GM19455 (cell line): Measurements from ENCODE around the gene PPP2R5A.
"Not testable (repeated sequence)": the region's sequence is repeated elsewhere in the genome, so short reads cannot be mapped to it uniquely, and the experiment has no call there.

Experiments
- ATAC-seq: cut with Tn5 transposase; IDR thresholded peaks from one replicate; pipeline ENCODE4 v1.9.1; 2021; ENCODE audit not compliant: unreplicated experiment

PPP2R5A gene

GRCh38 chr1:212294983-212295382, 9.8 kb downstream of the PPP2R5A start:
- no peak for ATAC-seq

GRCh38 chr1:212295579-212295978, 10.4 kb downstream of the PPP2R5A start:
- no peak for ATAC-seq

GRCh38 chr1:212297338-212297737, 12.1 kb downstream of the PPP2R5A start:
- ATAC-seq, result no peak

GRCh38 chr1:212301580-212301979, 16.4 kb downstream of the PPP2R5A start:
- no peak for ATAC-seq

GRCh38 chr1:212302745-212303383, 17.7 kb downstream of the PPP2R5A start:
- no peak for ATAC-seq

GRCh38 chr1:212305342-212305741, 20.1 kb downstream of the PPP2R5A start:
- ATAC-seq, result no peak

- ATAC-seq, result not testable (repeated sequence)
Measured at GRCh38 chr1:212305984-212306452, 20.8 kb downstream of the PPP2R5A start.

- ATAC-seq, result no peak
Measured at GRCh38 chr1:212309967-212310366, 24.8 kb downstream of the PPP2R5A start.

GRCh38 chr1:212310383-212310782, 25.2 kb downstream of the PPP2R5A start:
- no peak for ATAC-seq

- ATAC-seq, result no peak
Measured at GRCh38 chr1:212311836-212312497, 26.8 kb downstream of the PPP2R5A start.

GRCh38 chr1:212313616-212314015, 28.4 kb downstream of the PPP2R5A start:
- ATAC-seq, result no peak

- no peak for ATAC-seq
Measured at GRCh38 chr1:212315184-212315583, 30.0 kb downstream of the PPP2R5A start.

GRCh38 chr1:212315907-212316306, 30.7 kb downstream of the PPP2R5A start:
- ATAC-seq, result no peak

GRCh38 chr1:212317916-212318315, 32.7 kb downstream of the PPP2R5A start:
- no peak for ATAC-seq

- ATAC-seq, result not testable (repeated sequence)
Measured at GRCh38 chr1:212321031-212321430, 35.8 kb downstream of the PPP2R5A start.

- no peak for ATAC-seq
Measured at GRCh38 chr1:212323066-212323465, 37.9 kb downstream of the PPP2R5A start.

- ATAC-seq, result no peak
Measured at GRCh38 chr1:212326541-212326940, 41.3 kb downstream of the PPP2R5A start.

GRCh38 chr1:212328248-212328647, 43.0 kb downstream of the PPP2R5A start:
- ATAC-seq, result no peak

- ATAC-seq, result no peak
Measured at GRCh38 chr1:212329105-212329504, 43.9 kb downstream of the PPP2R5A start.

GRCh38 chr1:212341090-212341489, 55.9 kb downstream of the PPP2R5A start:
- no peak for ATAC-seq

- ATAC-seq, result no peak
Measured at GRCh38 chr1:212344905-212345304, 59.7 kb downstream of the PPP2R5A start.

GRCh38 chr1:212346601-212347000, 61.4 kb downstream of the PPP2R5A start:
- no peak for ATAC-seq
